Measurements from ENCODE around the gene SEC31A. TPM values are rescaled to one million over a fixed set of nuclear protein-coding genes. Genes with fewer than 3 reads are reported as not detected.
"Not testable (repeated sequence)": the region's sequence is repeated elsewhere in the genome, so short reads cannot be mapped to it uniquely, and the experiment has no call there.

The SEC31A gene
- total and polyA plus RNA-seq, 2 experiments from 2014 or later = 226 to 306 TPM

- Histone ChIP-seq H3K79me2 (peaks cover 26% of the 10 kb centered on the region), H3K27ac (peak overlapping the region; percentile 69), H2AFZ (no peak overlapping the region), H3K4me1 (ENCODE audit: insufficient read depth) (peaks cover 6% of the 10 kb centered on the region), H3K4me2 (no peak overlapping the region), H3K4me3 (no peak overlapping the region), H3K9me3 (ENCODE audit: low read depth) (no peaks in the 10 kb centered on the region), H4K20me1 (ENCODE audit: insufficient read depth, poor library complexity, severe bottlenecking) (peaks cover 8% of the 10 kb centered on the region), H3K27me3 (no peaks in the 10 kb centered on the region), H3K9me2 (replicated peaks; ENCODE audit: insufficient read depth) (no peaks in the 10 kb centered on the region), H3K36me3 (replicated peaks; ENCODE audit: insufficient read depth, low read depth) (no peaks in the 10 kb centered on the region)
- peak; percentile 78 for DNase-seq (ENCODE audit: low spot score)
- TF ChIP-seq, protein P1, sequence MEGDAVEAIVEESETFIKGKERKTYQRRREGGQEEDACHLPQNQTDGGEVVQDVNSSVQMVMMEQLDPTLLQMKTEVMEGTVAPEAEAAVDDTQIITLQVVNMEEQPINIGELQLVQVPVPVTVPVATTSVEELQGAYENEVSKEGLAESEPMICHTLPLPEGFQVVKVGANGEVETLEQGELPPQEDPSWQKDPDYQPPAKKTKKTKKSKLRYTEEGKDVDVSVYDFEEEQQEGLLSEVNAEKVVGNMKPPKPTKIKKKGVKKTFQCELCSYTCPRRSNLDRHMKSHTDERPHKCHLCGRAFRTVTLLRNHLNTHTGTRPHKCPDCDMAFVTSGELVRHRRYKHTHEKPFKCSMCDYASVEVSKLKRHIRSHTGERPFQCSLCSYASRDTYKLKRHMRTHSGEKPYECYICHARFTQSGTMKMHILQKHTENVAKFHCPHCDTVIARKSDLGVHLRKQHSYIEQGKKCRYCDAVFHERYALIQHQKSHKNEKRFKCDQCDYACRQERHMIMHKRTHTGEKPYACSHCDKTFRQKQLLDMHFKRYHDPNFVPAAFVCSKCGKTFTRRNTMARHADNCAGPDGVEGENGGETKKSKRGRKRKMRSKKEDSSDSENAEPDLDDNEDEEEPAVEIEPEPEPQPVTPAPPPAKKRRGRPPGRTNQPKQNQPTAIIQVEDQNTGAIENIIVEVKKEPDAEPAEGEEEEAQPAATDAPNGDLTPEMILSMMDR (IDR thresholded peaks at IDR 0.05; ENCODE audit: poor library complexity) = no peak
- no peak for TF ChIP-seq EZH2 (IDR thresholded peaks at IDR 0.05; ENCODE audit: borderline replicate concordance)
- WGBS (ENCODE audit: low lambda C conversion rate, missing lambda C conversion rate) = 30% methylated on average over 1 of the region's 1 CpG
These were observed 57.1 kb downstream of the SEC31A start for GRCh38 chr4:82833696-82834313.

DNA sequence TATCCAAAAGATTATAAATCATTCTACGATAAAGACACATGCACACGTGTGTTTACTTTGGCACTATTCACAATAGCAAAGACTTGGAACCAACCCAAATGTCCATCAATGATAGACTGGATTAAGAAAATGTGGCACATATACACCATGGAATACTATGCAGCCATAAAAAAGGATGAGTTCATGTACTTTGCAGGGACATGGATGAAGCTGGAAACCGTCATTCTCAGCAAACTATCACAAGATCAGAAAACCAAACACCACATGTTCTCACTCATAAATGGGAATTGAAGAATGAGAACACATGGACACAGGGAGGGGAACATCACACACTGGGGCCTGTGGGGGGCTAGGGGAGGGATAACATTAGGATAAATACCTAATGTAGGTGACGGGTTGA, 57.9 kb downstream of the SEC31A start:
- not testable (repeated sequence) for H2AFZ ChIP-seq; H3K36me3 ChIP-seq (replicated peaks; ENCODE audit: insufficient read depth, low read depth); H3K4me3 ChIP-seq; H4K20me1 ChIP-seq (ENCODE audit: insufficient read depth, poor library complexity, severe bottlenecking); H3K4me2 ChIP-seq; DNase-seq (ENCODE audit: low spot score); H3K27me3 ChIP-seq; H3K4me1 ChIP-seq (ENCODE audit: insufficient read depth); H3K9me2 ChIP-seq (replicated peaks; ENCODE audit: insufficient read depth); H3K9me3 ChIP-seq (ENCODE audit: low read depth)
- Histone ChIP-seq H3K79me2 (peaks cover 19% of the 10 kb centered on the region), H3K27ac (peak overlapping the region; percentile 64)
- WGBS (ENCODE audit: low lambda C conversion rate, missing lambda C conversion rate) = 96% methylated on average over 4 of the region's 4 CpGs

DNA sequence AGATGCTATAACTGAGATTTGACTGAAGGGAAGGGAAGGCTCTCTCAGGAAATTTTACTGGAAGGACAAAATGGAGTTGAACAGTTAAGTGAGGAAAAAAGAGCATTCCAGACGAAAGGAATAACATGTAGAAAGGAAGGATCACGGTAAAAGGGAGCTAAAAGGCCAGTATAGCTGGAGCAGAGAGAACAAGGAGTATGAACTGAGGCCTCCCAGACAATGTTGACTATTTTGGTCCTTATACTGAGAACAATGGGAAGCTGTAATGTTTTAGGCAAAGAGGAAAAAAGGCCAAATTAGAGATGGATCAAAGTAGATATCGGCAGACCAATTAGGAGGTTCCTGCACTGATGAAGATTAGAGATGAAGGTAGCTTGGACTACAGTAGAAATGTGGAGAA, 65.5 kb downstream of the SEC31A start:
- WGBS (ENCODE audit: low lambda C conversion rate, missing lambda C conversion rate) = 87% methylated on average over 3 of the region's 3 CpGs
- Histone ChIP-seq H3K36me3 (replicated peaks; ENCODE audit: insufficient read depth, low read depth) (peaks cover 7% of the 10 kb centered on the region), H3K9me2 (replicated peaks; ENCODE audit: insufficient read depth) (no peaks in the 10 kb centered on the region), H3K4me2 (no peak overlapping the region), H2AFZ (no peak overlapping the region), H3K4me3 (no peak overlapping the region), H3K4me1 (ENCODE audit: insufficient read depth) (no peaks in the 10 kb centered on the region), H3K27me3 (no peaks in the 10 kb centered on the region), H3K27ac (no peak overlapping the region), H3K9me3 (ENCODE audit: low read depth) (no peaks in the 10 kb centered on the region), H4K20me1 (ENCODE audit: insufficient read depth, poor library complexity, severe bottlenecking) (no peaks in the 10 kb centered on the region), H3K79me2 (peaks cover 9% of the 10 kb centered on the region)
- TF ChIP-seq, protein P1 (IDR thresholded peaks at IDR 0.05; ENCODE audit: poor library complexity) = no peak
- TF ChIP-seq EZH2 (IDR thresholded peaks at IDR 0.05; ENCODE audit: borderline replicate concordance) = no peak
- DNase-seq (ENCODE audit: low spot score) = no peak

DNA sequence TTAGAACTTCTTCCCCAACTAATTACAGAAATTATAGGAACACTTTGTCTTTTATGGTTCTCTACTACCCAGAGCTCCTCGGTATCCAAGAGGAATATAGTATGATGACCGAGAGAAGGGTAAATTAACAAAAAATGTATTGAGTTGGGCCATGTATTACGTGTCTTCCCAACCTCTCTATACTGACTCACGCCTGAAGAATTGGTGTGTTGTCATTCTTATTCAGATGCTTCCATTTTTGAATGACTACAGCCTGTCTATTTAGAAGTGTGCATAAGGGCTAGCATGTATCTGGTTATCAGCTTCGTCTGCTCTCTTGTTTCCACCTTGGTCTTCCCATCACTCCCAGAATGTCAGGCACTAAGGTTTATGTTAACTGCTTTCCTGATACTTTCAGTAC, 67.9 kb downstream of the SEC31A start:
- WGBS (ENCODE audit: low lambda C conversion rate, missing lambda C conversion rate) = 96% methylated on average over 5 of the region's 5 CpGs
- peaks cover 7% of the 10 kb centered on the region for H3K36me3 ChIP-seq (replicated peaks; ENCODE audit: insufficient read depth, low read depth)
- no peak for TF ChIP-seq EZH2 (IDR thresholded peaks at IDR 0.05; ENCODE audit: borderline replicate concordance)
- TF ChIP-seq, protein P1 (IDR thresholded peaks at IDR 0.05; ENCODE audit: poor library complexity) = no peak
- TF ChIP-seq EZH2phosphoT487 (IDR thresholded peaks at IDR 0.05; ENCODE audit: low read depth, severe bottlenecking, unreplicated experiment) = no peak
- H2AFZ ChIP-seq = no peak overlapping the region
- no peaks in the 10 kb centered on the region for H3K9me2 ChIP-seq (replicated peaks; ENCODE audit: insufficient read depth)
- no peaks in the 10 kb centered on the region for H3K27me3 ChIP-seq
- no peak overlapping the region for H3K4me2 ChIP-seq
- H3K4me1 ChIP-seq (ENCODE audit: insufficient read depth) = no peaks in the 10 kb centered on the region
- H3K79me2 ChIP-seq = peaks cover 9% of the 10 kb centered on the region
- H3K9me3 ChIP-seq (ENCODE audit: low read depth) = no peaks in the 10 kb centered on the region
- H4K20me1 ChIP-seq (ENCODE audit: insufficient read depth, poor library complexity, severe bottlenecking) = no peaks in the 10 kb centered on the region
- H3K4me3 ChIP-seq = no peak overlapping the region
- no peak overlapping the region for H3K27ac ChIP-seq
- DNase-seq (ENCODE audit: low spot score) = no peak
